ENCODE results near the gene PSMD13.

The PSMD13 gene

DNA sequence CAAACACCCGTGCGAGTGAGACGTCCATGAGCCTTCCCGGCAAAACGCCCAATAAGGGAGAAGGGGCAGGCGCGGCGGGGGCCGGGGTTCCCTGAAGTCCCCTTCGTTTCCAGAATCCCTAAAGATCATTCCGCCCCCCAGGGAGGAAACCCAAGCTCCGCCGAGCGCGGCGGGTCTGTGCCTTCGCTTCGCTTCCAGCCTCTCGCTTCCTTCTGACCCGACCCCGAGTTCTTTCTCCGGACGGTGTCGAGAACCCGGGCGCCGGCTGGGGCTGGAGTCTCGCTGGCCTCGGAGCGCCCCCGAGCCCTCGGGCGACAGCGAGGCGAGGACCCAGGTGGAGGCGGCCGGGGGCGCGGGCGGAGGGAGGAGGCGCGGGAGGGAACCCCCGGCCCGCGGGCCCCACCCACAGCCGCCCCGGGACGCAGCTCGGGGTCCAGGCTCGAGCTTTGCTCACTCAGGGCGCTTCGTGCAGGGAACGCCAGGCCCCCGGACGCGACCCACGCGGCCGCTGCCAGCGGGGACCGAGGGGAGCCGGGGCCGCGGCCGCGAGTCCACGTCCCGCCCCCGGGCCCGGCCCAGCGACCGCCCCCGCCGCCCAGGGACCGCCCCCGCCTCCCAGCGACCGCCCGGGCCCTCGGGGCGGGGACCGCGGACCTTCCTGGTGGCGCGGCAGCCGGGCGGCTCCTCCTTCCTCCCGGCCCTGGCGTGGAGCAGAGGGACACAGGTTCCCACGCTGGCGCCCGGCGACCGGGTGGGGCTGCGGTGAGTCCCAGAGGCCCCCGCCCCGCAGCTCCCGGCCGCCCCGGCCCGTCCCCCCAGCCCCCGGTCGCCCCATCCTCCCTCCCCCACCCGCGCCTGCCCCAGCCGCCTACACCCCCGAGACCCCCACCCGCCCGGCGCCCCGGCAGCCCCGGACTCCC is 52.0 kb downstream of the PSMD13 start, which contains the start of gene PGGHG:
Gene PGGHG (plus strand): TSS at position 649 of the 920 bp plus-strand sequence. CDS start 691 bp downstream, outside the sequence.
- no peak for DNase-seq (ENCODE audit: low read depth)

DNA sequence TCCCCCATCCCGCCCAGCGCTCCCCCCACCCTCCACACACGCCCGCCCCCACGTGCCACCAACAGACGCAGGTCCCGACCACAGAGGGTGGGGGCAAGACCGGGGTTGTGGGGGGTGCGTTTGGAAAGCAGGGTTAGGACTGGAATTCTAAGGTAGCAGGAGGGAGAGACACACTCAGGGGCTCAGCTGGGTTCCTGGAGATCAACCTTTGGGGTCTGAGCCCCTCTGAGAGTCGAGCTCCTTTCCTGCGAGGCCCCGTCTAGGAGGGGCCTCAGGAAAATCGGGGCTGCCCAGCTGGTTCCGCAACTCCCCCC is 52.6 kb downstream of the PSMD13 start:
- no peak for DNase-seq (ENCODE audit: low read depth)

- no peak for DNase-seq (ENCODE audit: low read depth)
Measured at GRCh38 chr11:289712-290620, 53.2 kb downstream of the PSMD13 start.

DNA sequence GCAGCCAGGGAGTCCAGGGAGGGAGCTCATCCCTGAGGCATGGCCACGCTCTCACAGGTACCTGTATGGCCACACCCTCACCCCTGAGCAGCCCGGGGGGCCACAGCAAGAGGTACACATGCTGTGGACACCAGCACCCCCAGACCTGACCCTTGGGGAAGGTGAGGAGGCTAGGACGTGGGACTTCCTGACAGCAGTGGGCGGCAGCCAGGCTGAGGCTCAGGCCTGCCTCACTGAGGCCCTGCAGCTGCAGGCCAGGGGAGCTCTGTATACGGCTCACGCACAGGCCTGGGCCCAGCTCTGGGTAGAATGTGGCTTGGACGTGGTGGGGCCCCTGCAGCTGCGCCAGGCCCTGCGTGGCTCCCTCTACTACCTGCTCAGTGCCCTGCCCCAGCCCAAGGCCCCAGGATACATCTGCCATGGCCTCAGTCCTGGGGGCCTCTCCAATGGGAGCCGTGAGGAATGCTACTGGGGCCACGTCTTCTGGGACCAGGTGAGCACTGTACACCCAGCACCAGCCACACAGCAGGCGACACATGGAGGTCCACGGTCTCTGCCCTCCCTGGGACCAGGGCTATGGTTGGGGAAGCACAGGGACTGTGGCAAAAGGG is 54.0 kb downstream of the PSMD13 start:
- DNase-seq (ENCODE audit: low read depth): no peak

GRCh38 chr11:291281-292210 is 54.8 kb downstream of the PSMD13 start:
- no peak for DNase-seq (ENCODE audit: low read depth)

DNA sequence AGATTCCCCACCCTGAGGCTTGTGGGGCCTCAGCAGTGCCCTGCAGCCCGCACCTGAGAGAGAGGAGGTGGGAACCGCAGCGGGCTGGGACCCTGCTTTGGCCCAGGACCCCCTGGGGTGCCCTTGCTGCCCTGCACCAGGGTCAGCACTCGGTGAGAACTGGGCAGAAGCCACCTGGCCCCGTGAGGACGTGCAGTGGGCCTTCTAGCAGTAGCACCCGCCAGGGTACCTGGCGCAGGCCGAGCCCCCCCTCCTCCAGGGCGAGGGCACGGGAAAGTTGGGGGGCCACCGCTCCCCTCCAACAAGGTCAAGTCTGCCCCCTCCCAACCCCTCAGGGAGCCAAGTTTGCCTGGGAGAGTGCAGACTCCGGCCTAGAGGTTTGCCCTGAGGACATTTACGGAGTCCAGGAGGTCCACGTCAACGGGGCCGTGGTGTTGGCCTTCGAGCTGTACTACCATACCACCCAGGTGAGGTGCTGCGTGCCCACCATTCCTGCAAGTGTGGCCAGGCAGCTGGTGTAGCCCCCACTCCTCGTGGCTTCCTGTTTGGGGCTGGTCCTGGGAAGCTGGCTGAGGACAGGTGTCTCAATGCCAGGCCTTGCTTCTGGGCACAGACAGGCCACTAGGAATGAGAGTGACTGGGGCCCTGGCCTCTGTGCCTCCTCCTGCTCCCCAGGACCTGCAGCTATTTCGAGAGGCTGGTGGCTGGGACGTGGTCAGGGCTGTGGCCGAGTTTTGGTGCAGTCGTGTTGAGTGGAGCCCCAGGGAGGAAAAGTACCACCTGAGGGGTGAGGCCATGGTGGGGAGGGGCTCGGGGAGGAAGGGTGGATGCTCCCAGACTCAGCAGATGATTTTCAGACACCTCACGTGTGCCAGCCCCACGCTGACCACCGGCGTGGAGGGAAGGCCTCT is 55.7 kb downstream of the PSMD13 start:
- DNase-seq (ENCODE audit: low read depth): no peak

DNA sequence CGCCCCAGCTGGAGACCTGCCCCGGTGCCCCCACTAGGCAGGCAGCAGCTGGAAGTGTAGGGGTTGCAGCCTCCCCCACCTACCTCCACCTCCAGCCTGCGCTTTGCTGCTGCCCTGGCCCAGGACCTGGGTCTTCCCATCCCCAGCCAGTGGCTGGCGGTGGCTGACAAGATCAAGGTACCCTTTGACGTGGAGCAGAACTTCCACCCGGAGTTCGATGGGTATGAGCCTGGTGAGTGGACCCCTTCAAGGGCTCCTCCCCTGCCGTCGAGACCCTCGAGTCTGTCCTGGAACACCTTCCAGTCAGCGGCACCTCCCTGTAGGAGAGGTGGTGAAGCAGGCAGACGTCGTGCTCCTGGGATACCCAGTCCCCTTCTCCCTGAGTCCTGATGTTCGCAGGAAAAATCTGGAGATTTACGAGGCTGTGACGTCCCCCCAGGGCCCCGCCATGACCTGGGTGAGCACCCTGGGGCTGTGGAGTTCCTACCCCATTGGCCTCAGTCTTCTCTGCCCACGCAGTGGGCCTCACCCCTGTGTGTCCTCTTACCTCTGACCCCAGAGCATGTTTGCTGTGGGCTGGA is 56.6 kb downstream of the PSMD13 start:
- DNase-seq (ENCODE audit: low read depth): no peak

DNA sequence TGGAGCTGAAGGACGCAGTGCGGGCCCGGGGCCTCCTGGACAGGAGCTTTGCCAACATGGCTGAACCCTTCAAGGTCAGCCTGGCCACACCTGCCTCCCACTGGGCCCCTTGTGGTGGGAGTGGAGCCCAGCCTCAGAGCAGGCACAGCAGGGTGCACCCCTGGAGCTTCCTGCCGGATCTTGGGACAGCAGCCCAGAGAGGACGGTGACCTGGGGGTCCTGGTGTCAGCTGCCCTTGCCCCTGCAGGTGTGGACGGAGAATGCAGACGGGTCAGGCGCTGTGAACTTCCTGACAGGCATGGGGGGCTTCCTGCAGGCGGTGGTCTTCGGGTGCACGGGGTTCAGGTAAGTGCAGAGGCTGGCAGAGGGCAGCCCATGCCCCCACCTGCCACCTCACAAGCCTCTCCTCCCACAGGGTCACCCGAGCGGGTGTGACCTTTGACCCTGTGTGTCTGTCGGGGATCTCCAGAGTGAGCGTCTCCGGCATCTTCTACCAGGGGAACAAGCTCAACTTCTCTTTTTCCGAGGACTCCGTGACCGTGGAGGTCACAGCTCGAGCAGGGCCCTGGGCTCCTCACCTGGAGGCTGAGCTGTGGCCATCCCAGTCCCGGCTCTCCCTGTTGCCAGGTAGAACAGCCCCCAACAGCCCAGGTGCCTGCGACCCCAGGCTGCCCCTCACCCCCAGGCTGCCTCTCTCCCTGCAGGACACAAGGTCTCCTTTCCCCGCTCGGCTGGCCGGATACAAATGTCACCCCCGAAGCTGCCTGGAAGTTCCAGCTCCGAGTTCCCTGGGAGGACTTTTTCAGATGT is 57.3 kb downstream of the PSMD13 start:
- DNase-seq (ENCODE audit: low read depth): no peak

- DNase-seq (ENCODE audit: low read depth): no peak
Measured at GRCh38 chr11:294780-295179, 58.0 kb downstream of the PSMD13 start.

DNA sequence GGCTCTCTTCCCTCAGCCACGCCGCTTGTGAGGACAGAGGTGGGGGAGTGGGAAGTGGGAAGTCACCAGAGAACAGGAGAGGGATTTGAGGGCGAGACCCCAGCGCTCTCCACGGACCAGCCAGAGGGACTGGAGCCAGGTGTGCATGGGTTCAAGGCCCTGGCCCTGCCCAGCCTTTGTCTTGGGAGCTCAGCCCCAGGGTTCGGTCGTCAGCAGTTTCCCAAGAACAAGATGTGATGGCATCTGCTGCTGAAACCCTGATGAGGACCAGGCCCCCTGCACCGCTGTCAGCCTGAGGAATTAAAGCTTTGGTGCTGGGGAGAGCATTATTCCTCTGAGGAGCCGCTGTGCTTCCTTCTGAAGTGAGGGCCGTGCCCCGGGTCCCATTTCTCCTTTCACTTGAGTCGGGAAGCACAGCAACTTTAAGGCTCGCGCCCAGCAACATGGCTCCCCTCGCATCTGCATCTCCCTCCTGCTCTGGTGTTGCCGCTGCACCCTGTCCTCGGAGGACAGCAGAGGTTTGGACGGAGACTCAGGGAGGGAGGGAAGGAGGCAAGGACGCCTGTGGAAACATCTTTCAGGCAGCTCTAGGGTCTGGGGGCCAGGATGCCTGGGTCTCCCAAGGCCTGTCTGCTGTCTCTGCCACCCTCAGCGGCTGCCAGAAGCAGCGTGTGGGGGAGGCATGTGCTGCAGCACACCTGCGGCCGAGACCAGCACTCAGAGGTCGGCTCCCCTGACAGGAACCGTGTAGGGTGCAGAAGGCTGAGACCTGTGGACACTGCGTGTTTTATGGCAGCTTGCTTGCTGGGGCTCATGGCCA is 58.8 kb downstream of the PSMD13 start:
- DNase-seq (ENCODE audit: low read depth): no peak

GRCh38 chr11:296171-297050 is 59.6 kb downstream of the PSMD13 start:
- no peak for DNase-seq (ENCODE audit: low read depth)

DNA sequence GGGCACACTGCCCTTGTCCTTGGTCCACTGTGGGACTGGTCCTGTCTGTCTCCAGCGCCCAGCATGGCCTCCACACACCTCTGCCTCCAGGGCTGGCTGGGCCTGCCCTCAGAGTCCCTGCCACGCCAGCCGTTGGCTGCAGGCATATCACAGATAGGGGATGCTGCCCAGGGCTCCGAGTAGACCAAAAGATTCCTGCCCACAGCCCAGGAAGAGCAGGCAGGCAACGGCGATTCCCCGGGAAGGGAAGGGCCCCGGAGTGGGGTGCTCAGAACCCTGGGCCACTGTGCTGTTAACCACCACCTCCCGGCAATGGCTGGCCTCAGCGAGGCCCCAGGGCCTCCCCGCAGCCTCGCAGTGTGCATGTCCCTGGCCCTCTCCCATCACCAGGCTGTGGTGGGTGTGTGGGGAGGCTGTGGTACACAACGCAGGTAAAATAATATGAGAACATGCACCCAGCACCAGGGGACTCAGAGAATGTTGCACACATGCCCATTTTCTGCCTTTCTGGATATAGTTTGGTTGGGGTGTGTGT is 60.3 kb downstream of the PSMD13 start:
- DNase-seq (ENCODE audit: low read depth): no peak

- DNase-seq (ENCODE audit: low read depth): no peak
Measured at GRCh38 chr11:297586-298405, 61.0 kb downstream of the PSMD13 start.

DNA sequence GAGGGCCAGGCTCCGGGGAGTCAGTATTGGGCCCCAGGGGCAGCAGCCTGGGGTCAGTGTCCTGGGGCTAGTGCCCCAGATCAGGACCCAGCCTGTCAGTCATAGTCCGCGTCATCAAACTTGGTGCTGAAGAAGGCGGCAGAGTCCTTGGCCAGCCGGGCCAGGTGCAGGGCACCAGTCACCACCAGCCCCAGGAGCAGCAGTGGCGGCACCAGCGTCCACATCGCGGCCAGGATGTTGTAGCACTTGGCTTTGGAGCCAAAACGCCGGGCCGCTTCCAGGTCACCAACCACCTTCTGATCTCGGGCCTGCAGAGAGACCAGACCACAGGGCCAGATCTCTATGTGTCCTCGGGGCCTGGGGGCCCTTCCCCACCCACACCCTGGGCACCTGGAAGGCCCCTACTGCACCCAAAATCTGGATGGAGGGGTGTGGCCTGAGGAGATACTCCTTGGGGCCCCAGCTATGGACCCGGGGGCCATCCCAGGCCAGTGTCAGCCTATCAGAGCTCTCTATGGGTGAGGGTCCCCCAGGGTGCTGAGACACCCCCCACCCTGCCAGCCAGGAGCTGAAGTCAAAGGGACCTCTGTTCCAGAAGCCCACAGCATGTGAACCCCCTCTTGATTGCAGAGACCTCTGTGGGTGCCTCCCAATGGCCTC is 61.8 kb downstream of the PSMD13 start:
- no peak for DNase-seq (ENCODE audit: low read depth)

GRCh38 chr11:299081-299891 is 62.5 kb downstream of the PSMD13 start, which contains the start of gene IFITM5:
Gene IFITM5 (minus strand): TSS chr11:299526. CDS start chr11:299490, 36 bp downstream.
- DNase-seq (ENCODE audit: low read depth): no peak

All from HS-5 (cell line).